ENCODE measurements around the gene GPRC5C. TPM values are rescaled to one million over a fixed set of nuclear protein-coding genes. Genes with fewer than 3 reads are reported as not detected.

The GPRC5C gene
- total and polyA plus RNA-seq, 8 donors: 47.3 to 107 (median 54.1) TPM

DNA sequence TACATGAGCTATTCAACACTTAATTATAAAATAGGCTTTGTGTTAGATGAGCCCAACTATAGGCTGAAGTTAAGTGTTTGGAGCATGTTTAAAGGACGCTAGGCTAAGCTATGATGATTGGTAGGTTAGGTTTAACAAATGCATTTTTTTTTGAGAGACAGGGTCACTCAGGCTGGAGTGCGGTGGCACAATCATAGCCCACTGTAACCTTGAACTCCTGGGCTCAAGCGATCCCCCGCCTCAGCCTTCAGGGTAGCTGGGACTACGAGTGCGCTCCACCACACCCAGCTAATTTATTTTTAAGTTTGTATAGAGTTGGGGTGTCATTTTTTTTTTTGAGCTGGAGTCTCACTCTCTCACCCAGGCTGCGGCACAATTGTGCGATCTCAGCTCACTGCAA is 19.3 kb upstream of the GPRC5C start:
- no peak for ATAC-seq
- TF ChIP-seq, protein P1, sequence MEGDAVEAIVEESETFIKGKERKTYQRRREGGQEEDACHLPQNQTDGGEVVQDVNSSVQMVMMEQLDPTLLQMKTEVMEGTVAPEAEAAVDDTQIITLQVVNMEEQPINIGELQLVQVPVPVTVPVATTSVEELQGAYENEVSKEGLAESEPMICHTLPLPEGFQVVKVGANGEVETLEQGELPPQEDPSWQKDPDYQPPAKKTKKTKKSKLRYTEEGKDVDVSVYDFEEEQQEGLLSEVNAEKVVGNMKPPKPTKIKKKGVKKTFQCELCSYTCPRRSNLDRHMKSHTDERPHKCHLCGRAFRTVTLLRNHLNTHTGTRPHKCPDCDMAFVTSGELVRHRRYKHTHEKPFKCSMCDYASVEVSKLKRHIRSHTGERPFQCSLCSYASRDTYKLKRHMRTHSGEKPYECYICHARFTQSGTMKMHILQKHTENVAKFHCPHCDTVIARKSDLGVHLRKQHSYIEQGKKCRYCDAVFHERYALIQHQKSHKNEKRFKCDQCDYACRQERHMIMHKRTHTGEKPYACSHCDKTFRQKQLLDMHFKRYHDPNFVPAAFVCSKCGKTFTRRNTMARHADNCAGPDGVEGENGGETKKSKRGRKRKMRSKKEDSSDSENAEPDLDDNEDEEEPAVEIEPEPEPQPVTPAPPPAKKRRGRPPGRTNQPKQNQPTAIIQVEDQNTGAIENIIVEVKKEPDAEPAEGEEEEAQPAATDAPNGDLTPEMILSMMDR (IDR thresholded peaks at IDR 0.05): no peak
- intact Hi-C loops (cut with DNase I): no loop called here

DNA sequence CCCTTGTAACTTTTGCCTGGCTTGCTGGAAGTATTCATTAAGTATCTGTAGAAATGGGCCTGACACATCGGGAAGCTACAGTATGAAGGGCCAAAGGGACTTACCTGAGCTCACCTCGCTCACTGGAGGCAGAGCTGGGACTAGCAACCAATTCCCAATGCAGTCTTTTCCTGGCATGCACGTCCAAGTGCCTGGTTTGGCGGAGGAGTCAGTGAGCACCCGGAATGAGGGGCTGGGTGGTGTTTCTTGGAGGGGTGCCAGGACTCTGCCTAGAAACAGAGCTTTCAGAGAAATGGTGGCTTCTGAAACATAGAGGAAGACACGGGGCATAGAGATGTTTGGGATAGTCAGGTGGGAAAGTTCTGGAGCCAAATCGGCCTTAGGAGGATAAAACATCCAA is 18.4 kb upstream of the GPRC5C start:
- DNase-seq (no peak), ATAC-seq (no peak)
- TF ChIP-seq, protein P1 (IDR thresholded peaks at IDR 0.05): no peak
- intact Hi-C loops (cut with DNase I): no loop called here
- peaks cover under 1 to 5% of the 10 kb centered on the region in 2 donors for H3K4me1 ChIP-seq
- no peaks in the 10 kb centered on the region for H3K36me3 ChIP-seq
- H3K4me3 ChIP-seq: no peak overlapping the region
- H3K9me3 ChIP-seq: no peaks in the 10 kb centered on the region
- no peak overlapping the region for H3K27ac ChIP-seq
- no peaks in the 10 kb centered on the region for H3K27me3 ChIP-seq

More for the DNA sequence above, 19.3 kb upstream of the GPRC5C start:
- no peak overlapping the region for H3K4me3 ChIP-seq
- H3K27ac ChIP-seq: no peak overlapping the region
- no peaks in the 10 kb centered on the region for H3K27me3 ChIP-seq
- peaks cover 5% of the 10 kb centered on the region in 2 donors for H3K4me1 ChIP-seq
- DNase-seq: no peak
- no peaks in the 10 kb centered on the region for H3K36me3 ChIP-seq
- no peaks in the 10 kb centered on the region for H3K9me3 ChIP-seq

DNA sequence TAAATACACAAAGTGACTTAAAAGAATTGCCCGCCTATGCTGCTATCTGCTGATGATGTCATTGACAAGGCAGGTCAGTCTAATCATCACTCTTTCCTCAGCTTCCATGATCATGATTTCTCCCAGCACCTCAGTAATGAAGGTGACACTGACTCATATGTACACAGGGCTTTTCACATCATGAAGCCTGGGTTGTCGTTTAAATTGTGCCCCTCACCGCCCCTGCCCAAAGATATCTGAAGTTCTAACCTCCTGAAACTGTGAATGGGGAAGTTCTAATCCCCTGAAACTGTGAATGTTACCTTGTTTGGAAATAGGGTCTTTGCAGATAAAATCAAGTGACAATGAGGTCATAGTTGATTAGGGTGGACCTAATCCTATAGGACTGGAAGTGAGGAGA is 17.4 kb upstream of the GPRC5C start:
- Histone ChIP-seq H3K36me3 (no peaks in the 10 kb centered on the region), H3K27me3 (no peaks in the 10 kb centered on the region), H3K9me3 (no peaks in the 10 kb centered on the region), H3K27ac (no peak overlapping the region), H3K4me3 (no peak overlapping the region), H3K4me1 (peaks cover 0 to 5% of the 10 kb centered on the region in 2 donors)
- ATAC-seq (no peak), DNase-seq (no peak)
- intact Hi-C loops (cut with DNase I): no loop called here
- TF ChIP-seq, protein P1 (IDR thresholded peaks at IDR 0.05): no peak

DNA sequence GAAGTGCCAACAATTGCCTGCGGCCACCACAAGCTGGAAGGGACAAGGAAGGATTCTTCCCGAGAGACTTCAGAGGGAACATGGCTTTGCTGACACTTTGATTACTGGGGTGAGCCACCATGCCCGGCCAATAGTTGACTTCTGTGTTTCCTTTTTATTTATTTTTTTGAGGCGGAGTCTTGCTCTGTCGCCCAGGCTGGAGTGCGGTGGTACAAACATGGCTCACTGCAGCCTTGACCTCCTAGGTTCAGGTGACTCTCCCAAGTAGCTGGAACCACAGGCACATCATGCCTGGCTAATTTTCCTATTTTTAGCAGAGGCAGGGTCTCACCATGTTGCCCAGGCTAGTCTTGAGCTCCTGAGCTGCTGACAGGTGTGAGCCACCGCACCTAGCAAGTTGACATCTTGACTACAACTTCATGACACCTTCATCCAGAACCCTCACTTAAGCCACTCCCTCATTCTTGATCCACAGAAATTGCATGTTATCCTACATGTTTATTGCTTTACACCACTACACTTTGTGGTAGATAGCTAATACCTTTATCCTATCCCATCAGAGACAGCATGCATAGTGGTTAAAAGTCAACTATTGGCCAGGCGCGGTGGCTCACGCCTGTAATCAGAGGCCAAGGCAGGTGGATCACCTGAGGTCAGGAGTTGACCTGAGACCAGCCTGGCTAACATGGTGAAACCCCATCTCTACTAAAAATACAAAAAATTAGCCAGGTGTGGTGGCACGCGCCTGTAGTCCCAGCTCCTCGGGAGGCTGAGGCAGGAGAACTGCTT is 16.1 kb upstream of the GPRC5C start:
- H3K9me3 ChIP-seq: no peaks in the 10 kb centered on the region
- H3K27ac ChIP-seq: no peak overlapping the region
- no peaks in the 10 kb centered on the region for H3K36me3 ChIP-seq
- peaks cover 0 to 5% of the 10 kb centered on the region in 2 donors for H3K4me1 ChIP-seq
- no peaks in the 10 kb centered on the region for H3K27me3 ChIP-seq
- intact Hi-C loops (cut with DNase I): no loop called here
- DNase-seq (no peak), ATAC-seq (no peak)
- TF ChIP-seq, protein P1 (IDR thresholded peaks at IDR 0.05): no peak
- H3K4me3 ChIP-seq: no peak overlapping the region

DNA sequence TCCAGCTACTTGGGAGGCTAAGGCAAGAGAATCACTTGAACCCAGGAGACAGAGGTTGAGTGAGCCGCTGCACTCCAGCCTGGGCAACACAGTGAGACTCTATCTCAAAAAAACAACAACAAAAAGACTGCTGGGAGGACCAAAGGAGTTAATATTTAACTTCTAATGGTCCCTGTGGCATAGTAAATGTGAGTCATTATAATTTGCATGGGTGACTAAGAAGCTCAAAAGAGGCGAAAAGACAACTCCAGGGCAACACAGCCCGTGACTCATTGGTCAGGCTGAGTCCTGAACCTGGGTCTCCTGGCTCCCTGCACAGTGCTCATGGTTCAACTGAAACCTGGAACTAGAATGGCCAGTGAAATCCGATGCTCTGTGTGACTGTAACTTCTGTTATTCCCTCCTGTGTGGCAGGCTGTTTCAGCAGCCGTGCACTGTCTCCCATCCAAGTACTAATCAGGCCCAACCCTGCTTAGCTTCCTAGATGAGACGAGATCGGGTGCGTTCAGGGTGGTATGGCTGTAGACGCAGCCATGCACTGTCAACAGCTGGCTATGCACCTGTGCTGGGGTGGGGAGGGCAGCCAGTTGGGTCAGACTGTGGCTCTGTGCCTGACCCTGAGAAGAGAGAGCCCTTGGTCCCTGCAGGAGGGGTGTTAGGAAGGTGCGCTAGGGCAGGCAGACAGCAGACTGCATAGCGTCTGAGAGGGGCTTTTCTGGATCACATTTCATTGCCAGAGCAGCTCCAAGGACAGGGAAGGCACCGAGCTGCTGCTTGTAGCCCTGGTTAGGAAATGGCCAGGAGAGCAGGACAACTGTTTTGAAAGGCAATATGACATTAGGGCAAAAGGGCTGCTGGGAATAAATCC is 14.5 kb upstream of the GPRC5C start:
- Histone ChIP-seq H3K4me1 (peaks cover 0 to 5% of the 10 kb centered on the region in 2 donors), H3K36me3 (no peaks in the 10 kb centered on the region), H3K9me3 (no peaks in the 10 kb centered on the region), H3K27ac (no peak overlapping the region), H3K27me3 (peaks cover 0 to 5% of the 10 kb centered on the region in 2 donors), H3K4me3 (no peak overlapping the region)
- ATAC-seq: peak; percentile 90
- no peak for DNase-seq
- intact Hi-C loops (cut with DNase I): no loop called here
- TF ChIP-seq, protein P1 (IDR thresholded peaks at IDR 0.05): no peak
